ENCODE results near the gene ASIC5.
"Not testable (repeated sequence)": the region's sequence is repeated elsewhere in the genome, so short reads cannot be mapped to it uniquely, and the experiment has no call there.

ASIC5 gene

GRCh38 chr4:155800685-155801343 is 65.3 kb downstream of the ASIC5 start:
- no peak for DNase-seq (ENCODE audit: low read depth in 2 of 2)

- DNase-seq (ENCODE audit: low read depth in 2 of 2) = no peak
Observed at GRCh38 chr4:155799794-155800123, 66.3 kb downstream of the ASIC5 start.

DNA sequence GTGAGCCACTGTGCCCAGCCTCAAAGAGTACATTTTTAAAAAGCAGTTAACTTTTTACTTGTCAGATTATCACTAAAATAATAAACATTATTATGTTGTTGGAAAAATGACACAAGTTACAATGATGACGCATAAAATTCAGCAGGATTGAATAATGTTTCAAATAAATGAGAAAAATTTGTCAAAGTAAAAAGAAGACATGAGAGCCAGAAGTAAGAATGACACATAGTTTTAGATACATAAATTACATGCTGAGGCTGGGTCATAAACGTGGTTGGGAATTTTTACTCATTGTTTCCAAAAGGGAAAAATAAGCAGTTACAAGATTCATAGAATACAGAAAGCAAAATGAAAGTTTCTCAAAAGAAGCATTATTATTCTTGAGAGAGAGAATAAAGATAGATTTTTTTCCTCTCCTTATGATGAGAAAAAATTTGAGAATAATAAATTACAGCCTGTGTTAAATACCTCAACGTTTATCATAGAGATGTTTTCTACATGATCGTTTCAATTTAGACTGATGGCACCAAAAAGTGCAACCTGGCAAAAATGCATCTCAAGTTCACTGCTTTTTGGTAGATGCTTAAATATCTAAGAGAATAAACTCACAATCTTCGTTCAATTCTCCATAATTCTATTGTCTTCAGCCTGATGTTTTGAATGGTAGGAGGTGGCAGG is 66.8 kb downstream of the ASIC5 start:
- no peak for DNase-seq (ENCODE audit: low read depth in 2 of 2)

GRCh38 chr4:155797581-155797980 is 68.5 kb downstream of the ASIC5 start:
- not testable (repeated sequence) for DNase-seq (ENCODE audit: low read depth in 2 of 2)

DNA sequence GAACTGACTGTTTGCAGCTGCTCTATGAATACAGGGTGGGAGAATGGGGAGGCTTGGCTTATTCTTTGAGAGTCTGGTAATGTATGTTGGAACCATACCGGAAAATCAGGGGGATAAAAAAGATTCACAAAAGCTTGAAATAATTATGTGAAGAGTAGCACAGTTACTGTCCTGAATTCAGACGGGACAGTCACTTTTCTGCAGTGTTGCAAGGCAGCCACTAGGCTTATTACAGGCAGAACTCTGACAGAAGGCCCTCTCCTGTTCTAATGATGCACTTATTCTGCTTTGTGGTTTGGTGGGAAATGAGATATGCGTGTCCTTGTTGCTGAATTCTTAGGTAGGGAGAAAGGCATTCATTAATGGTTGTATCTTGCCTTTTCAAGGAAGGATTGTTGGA is 70.1 kb downstream of the ASIC5 start:
- DNase-seq (ENCODE audit: low read depth in 2 of 2) = no peak

DNA sequence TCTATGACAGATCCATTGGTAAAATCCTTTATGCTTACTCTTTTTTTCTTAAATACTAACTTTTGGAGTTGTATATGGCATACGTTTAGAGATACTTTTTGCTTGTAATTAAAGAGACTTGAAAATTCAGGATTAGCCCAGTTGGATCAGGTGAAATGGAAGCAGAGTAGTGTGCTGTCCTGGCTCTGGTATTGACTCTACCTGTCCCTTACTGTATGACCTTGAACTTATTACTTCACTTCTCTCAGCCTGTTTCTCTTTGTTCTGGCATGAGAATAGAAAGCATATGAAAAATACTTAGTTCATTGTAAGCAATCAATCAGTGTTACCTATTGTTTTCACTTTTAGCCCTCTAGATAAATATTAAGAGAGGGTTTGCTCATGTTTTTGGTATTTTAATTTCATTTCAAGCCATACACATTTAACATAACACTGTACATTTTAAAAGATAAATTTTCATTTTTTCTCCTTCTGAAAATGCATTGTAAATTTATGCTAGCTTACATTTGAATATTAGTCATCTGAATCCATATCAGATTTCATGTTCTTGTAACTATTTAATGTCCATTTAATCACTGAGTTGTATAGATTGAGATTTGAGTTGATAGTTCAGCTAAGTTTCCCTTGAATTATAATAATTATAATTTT is 71.4 kb downstream of the ASIC5 start:
- DNase-seq (ENCODE audit: low read depth in 2 of 2) = no peak

GRCh38 chr4:155789982-155790381 is 76.1 kb downstream of the ASIC5 start:
- DNase-seq (ENCODE audit: low read depth in 2 of 2) = no peak

DNA sequence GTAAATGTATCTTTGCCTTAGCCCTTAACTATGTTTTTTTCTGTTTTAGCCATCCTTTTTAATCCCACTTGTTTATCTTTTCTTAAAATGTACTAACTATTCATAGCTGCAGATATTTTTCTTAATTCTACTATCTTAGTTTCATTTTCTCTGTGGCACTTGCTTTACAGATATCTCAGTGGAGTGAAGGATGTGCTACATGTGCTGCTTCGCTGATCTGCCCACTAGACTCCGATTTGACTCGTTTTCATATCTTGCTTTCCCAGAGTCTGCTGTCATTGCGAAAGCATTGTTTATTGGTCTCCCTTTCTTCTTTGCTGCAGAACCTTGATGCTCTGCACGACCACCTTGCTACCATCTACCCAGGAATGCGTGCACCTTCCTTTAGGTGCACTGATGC is 76.7 kb downstream of the ASIC5 start:
- DNase-seq (ENCODE audit: low read depth in 2 of 2) = no peak

DNA sequence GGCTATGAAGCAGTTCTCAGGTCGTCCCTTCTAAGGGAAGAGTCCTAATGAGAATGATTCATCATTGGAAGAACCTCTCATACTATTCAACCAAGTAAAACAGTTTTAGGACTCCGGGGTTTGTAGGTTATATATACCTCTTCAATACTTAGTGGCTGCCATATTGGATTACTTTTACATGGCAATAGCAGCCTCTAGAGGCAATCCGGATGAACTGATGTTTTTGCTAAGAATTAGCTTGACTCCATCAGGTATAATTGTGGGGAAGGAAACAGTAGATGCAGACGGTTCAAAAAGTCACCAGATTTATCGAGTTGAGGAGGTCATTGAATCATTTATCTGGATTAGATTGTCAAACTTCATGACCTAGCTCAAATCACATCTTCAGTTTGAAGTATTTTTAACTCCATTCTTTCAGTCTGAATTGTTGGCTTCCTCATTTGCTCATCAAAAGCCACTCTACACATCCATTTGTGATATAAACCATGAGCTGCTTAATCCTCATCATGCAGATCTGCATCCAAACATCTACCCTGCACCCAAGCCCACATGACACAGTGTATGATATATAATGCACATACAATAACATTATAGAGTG is 78.9 kb downstream of the ASIC5 start:
- no peak for DNase-seq (ENCODE audit: low read depth in 2 of 2)

DNA sequence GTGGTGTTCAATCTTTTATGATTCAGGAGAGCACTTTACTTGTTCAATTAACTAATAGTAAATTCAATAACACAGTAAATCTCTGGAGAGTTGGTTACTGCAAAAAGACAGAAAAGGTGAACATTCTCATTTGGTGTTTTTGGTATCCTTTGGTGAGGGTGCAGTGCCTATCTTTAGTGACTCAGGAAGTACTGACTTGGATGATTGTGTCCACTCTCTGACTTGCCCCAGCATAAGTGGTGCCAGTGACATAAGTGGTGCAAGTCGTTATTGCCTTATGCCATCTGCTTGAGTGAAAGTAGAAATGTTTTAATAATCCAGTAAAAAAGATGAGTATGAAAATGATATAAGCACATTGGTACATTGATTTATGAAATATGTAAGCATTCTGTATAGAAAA is 80.2 kb downstream of the ASIC5 start:
- no peak for DNase-seq (ENCODE audit: low read depth in 2 of 2)

- DNase-seq (ENCODE audit: low read depth in 2 of 2) = no peak
Observed at GRCh38 chr4:155784637-155785036, 81.4 kb downstream of the ASIC5 start.

DNA sequence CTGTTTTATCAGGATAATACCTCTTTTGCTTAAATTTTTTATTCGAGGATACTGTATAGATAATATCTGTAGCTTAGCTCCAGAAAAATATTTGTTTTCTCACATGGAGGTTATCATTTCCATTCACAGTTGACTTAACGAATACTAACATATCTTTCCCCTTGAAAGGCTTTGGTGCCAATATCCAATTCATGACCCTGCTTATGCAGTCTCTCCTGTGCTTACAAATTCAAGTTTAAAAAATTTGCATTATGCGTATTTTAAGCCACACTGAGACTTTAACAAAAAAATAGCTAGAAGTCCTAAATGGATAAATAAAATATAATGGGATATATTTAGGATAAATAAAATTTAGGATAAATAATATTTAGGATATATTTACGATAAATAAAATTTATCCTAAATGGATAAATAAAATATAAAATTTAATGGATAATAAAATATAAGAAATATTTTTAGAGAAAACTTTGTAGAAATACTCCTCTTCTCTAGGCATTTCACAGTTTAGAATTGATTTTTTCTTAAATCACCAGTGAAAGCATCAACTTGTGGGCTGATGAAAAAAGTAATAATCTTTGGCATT is 84.7 kb downstream of the ASIC5 start:
- no peak for DNase-seq (ENCODE audit: low read depth in 2 of 2)

GRCh38 chr4:155780775-155781174 is 85.3 kb downstream of the ASIC5 start:
- DNase-seq (ENCODE audit: low read depth in 2 of 2) = no peak

All from fibroblast of skin of left quadriceps (primary cell).